HG02610 (cell line): ENCODE measurements around the gene RCAN2.
"Not testable (repeated sequence)": the region's sequence is repeated elsewhere in the genome, so short reads cannot be mapped to it uniquely, and the experiment has no call there.

ENCODE experiments used
- ATAC-seq: cut with Tn5 transposase; IDR thresholded peaks from one replicate; pipeline ENCODE4 v1.9.1; 2021; ENCODE audit warnings: mild to moderate bottlenecking, moderate library complexity; ENCODE audit not compliant: unreplicated experiment

RCAN2 gene

DNA sequence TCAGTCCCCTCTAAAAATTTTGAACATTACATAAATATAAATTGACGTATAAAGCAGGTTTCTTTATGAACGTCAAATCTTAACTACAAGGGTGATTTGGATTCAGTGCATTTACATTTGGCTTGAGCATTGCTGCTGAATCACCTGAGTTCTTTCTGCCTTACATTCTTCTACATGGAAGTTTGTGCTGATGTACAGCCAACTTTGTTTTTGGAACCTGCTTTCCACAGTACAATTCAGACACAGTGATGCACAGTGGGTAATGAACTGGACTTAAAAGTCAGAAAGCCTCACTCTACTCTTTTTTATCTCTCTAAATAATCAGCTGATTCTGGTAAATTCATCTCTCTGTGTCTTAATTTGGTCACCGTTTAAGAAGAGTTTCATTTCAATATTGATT lies 47.6 kb downstream of the RCAN2 start:
- no peak for ATAC-seq

DNA sequence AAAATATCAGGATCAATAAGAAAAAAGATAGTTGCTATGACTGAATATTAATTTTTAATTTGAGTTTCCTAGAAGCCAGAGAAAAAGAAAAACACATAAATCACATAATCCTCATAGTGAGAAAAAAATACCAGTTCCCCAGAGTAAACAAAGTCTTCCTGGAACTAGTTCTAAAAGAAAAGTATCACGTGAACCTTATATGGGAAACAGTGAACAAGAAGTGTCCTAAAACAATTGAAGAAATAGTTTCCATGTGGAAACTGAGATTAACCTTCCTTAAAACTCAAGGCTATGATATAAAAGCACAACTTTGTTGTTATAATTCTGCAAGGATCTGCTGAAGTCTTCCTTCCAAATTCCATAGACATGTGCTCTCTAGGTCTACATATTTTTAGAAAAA lies 50.6 kb downstream of the RCAN2 start:
- ATAC-seq = no peak

DNA sequence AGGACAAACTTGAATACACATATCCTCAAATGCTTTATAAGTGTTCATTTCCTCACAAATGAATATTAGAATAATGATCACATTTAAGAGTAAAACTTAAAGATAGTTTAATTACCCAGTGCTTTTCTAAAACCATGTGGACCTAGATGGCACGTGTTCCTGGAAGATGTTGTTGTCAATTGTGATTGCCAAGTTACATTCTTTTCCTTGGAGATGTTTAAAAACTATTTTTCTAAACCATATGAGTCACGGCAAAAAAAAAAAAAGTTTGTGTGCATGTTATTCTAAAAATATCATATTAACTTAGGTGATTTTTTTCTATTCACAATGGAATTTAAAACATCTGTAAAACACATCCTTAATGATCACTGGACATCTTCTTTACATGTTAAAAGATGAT lies 51.1 kb downstream of the RCAN2 start:
- no peak for ATAC-seq

DNA sequence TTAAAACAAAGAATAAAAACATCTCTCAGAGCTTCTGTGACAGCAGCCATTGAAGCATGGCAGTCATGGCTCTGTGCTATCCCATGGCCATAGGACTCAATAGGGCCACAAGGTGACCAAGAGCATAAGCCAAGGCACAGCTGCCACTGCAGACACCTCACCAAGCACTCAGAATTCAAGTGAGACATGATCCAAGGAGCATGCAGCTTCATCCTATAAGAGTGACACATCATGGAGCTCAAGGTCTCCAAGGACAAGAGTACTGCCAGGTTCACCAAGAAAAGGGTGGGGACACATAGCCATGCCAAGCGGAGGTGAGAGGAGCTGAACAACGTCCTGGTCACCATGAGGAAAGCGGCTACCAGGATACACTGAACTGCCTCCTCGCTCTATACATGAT lies 53.0 kb downstream of the RCAN2 start:
- no peak for ATAC-seq

DNA sequence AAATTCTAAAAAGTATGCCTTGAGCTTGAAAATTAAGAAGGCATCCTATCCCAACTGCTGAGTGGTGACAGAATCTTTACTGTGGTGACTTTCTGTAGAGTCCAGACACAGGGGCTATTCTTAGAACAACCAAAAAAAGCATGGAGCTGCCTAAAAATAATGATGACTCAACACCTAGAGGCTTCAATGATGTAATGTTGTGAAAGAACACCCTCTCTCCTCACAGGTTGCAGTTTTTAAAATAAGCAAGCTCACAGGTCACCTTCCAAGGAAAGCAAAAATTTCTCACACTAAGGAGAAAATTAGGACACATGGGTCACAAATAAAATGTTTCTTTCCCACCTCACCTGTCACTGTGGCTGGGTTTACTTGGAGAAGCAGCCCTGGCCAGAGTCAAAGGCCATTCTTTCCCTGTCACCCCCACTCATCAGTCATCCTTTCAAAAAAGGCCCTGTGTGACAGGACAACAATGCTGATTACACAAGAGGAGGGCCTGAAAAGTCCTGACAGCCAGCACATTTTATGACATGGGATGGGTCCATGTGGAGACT lies 53.5 kb downstream of the RCAN2 start:
- ATAC-seq = no peak

DNA sequence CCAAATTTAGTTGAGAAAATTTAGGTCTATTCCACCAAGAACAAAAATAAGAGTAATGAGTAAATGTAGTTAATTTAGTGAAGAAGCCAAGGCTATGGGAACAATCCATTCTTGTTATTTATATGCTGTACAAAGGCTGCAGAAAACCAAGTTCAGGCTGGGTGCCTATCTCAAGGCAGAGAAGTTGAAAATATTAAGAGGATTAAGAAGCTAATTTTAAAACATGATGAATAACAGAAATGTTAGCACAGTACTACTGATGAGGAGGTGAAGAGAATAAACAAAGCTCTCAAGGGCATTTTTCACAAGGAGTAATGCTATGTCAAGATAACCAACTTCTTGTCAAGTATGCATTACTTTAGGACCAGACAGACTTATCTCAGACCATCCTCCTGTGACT lies 68.6 kb downstream of the RCAN2 start:
- no peak for ATAC-seq

DNA sequence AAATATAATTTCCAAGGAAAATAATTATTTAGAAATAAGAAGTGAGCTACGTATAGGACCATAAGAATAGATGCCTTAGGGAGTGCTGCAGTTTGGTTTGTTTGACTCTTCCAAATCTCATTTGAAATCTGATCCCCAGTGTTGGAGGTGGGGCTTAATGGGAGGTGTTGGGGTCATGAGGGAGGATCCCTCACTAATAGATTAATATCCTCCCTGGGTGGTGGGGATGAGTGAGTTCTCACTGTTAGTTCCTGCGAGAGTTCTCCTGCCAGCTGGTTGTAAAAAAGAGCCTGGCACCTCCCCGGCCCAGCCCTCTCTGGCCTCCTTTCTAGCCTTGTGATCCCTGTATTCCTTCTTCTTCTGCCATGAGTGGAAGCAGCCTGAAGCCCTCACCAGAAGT lies 69.3 kb downstream of the RCAN2 start:
- no peak for ATAC-seq

DNA sequence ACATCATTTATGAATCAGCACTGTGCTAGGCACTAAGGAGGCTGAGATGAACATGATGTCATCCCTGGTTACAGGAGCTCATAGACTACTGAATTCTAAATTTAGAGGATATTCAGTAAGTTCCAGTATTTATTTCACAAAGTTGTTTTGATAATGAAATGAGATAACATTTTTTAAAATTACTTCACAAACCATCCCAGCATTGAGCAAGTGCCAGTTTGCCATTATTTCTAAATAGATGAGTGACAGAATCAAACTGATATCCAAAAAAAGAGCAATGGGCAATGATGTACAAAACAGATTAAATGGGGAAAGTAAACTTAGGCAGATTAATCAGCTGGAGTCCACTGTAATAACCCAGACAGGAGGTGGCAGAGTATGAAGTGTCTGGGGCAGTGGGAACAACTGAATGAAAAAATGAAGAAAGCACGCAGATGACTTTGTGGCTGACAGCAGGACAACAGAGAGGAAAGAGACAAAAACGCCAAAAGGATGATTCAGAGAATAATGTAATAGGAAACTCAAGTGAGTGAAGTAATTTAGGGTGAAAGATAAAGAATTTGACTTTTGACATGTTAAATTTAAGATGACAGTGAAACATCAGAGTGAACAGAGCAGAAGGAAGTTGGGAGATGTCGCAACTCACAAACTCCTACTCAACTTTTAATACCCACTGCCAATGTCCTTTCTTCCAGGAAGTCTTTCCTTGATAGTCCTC lies 70.2 kb downstream of the RCAN2 start:
- ATAC-seq = no peak

DNA sequence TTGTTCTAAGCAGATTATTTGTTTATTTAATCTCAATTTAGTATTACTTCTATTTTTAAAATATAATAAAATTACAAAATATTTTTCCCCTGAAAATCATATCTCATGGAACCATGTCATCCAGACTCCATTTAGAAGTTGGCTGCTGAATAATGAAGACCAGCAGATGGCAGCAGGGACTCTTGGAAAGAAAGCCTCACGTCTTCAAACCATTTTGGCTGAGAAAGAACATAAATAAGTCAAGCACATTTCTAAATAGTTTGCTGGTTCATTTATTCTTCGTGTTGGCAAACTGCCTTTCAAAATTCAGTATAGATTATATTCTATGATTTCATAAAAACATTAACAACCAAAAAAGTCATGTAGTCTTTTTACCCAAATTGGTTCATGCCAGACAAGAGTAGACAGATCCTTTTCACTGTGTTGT lies 71.7 kb downstream of the RCAN2 start:
- ATAC-seq = no peak

DNA sequence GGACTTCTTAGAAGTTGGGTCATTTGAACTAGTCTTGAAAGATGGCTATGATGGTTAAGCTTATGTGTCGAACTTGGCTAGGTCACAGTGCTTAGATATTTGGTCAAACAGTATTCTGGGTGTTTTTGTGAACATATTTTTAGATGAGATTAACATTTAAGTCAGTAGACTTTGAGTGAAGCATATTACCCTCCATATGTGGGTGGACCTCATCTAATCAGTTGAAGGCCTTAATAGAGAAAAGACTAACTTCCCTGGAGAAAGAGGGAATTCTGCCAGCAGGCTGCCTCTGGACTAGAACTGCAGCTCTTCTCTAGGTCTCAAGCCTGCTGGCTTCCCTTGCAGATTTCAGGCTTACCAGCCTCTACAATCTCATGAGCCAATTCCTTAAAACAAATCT lies 76.9 kb downstream of the RCAN2 start:
- no peak for ATAC-seq

DNA sequence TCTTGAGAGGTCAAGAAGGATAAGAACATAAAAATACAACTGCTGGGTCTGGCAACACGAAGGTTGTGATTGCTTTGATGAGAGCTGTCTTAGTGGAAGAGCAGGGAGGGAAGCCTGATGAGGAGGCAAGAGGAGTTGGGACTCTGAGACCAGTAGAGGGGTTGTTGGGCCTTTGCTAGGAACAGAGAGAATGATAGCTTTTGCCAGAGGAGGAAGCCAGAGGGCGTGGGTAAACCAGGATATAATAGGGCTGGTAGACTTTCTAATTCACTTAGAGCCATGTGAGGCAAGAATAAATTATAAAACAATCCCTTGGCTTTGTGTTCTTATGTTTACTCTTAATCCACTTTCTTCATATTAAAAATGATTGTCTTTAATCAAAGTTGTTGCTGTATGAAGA lies 78.6 kb downstream of the RCAN2 start:
- no peak for ATAC-seq

DNA sequence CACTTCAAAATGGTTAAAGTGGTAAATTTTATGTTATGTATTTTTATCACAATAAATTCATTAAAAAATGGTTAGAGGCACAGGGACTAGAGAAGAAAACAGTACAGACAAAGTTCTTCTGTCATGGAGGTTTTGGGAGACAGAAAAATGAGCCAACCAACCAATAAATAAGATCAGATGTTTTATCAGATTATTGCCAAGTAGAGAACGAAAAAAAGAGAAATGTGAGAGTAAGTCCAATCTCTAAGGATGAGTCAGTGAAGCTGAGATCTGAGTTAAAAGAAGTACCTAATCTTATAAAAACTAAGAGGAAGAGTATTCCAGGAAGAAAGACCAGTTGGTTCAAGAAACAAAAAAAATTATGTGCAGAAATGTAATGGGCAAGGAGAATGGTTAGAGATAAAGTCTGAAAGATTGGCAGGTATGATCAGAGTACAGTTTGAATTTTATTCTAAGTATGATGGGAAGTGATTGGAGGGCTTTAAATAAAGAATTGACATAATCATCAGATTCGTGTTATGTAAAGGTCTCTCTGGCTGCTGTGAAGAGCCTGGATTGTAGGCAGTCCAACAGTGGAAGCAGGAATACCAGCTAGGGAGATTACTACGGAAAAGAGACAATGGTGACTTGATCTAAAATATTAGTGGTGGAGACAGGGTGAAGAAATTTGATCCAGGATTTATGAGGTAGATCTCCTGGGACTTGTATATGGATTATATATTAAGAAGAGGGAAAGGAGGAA lies 79.6 kb downstream of the RCAN2 start:
- no peak for ATAC-seq

DNA sequence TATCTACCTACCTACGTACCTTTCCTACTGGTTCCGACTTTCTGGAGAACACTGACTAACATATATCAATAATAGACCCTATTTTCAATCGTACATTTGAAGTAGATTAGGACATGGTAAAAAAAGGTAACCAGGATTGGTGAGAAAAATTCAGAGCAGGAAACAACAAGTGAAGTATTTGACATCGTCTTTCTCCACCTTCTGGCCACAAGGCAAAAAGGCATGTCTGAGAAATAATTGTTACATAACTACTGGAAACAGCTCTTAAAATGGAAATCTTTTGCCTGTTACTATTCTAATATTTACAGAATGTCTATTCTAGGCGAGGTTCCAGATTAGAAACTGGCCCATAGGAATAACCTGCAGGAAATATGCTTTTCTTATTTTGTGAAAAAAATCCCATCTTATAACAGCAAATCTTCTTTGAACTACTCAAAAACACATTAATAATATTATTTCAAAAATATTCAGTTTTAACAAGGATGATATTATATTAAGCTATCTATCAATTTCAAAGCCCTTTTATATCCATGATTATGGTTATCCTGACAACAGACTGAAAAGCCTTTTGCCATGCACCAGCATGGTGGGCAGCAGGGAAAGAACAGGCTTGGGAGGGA lies 80.8 kb downstream of the RCAN2 start:
- no peak for ATAC-seq

DNA sequence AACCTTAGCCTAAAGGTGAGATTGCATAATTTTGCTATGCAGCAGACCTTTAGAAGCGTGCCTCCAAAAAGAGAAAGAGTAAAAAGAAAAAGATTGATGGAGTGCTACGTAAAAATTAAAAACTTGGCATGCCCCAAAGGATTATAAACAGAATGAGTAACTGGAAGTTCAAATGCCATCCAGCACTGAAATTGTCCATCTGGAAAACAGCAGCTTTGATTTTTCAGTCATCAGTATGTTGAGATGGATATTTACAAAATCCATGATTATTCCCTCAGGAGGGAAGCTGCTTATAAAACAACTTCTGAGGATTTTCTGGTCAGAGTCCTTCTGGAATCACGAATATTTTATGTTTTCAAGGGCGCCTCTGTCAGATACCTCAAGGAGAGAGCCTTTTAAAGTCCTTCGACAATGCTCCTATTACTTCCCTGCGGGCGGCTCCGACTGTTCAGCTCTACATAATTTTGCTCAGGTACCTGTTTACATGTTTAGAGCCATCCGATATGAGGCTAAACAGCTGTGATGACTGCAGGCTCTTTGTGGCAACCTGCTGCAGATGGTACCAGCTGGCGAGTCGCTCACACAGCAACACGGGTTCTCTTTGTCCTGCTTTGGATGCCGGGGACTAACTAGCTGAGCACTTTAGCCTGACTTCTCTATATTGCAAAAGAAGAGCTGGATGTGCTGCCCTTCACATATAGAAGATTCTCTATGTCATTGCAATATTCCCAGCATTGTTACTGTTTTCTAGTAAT lies 83.3 kb downstream of the RCAN2 start:
- no peak for ATAC-seq

DNA sequence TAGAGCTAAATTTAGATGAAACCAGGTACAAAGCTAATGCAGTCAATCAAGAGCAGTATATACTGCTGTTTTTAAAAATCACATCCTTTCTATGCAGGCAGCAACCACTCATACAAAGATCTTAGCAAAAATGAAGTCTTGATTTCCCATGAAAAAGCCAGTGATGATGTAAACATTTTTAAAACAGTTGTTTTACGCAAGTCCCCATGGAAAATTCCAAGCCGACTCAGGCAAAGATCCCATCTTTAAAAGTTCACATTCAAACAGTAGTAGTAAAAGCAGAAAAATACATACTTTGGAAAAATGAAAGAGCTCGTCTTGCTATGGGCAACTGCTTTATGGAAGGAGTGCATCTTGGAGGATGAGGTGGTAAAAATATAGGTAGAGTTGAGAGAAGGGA lies 84.0 kb downstream of the RCAN2 start:
- ATAC-seq = no peak

DNA sequence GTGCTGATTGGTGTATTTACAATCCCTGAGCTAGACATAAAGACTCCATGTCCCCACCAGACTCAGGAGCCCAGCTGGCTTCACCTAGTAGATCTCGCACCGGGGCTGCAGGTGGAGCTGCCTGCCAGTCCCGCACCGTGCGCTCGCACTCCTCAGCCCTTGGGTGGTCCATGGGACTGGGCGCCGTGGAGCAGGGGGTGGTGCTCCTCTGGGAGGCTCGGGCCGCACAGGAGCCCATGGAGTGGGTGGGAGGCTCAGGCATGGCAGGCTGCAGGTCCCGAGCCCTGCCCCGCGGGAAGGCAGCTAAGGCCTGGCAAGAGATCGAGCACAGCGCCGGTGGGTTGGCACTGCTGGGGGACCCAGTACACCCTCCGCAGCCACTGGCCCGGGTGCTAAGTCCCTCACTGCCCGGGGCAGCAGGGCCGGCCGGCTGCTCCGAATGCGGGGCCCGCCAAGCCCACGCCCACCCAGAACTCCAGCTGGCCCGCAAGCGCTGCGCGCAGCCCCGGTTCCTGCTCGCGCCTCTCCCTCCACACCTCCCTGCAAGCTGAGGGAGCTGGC lies 85.5 kb downstream of the RCAN2 start:
- not testable (repeated sequence) for ATAC-seq

DNA sequence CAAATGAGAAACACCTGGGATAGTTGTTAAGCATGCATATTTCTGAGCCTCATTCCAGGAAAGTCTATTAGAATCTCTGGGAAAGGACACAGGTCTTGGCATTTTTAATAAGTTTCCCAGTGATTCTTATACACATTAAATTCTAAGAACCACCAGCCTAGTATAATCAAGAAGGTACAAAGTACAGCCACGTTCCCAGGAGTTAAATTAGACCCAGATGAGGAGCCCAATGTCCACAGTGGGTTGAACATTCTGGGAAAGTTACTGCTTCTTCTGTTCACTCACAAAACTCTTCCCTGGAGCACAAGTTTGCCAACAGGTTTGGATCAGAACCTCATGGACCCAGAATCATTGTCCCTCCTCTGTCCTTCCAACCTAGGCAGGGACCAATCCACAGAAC lies 90.4 kb downstream of the RCAN2 start:
- ATAC-seq = no peak

DNA sequence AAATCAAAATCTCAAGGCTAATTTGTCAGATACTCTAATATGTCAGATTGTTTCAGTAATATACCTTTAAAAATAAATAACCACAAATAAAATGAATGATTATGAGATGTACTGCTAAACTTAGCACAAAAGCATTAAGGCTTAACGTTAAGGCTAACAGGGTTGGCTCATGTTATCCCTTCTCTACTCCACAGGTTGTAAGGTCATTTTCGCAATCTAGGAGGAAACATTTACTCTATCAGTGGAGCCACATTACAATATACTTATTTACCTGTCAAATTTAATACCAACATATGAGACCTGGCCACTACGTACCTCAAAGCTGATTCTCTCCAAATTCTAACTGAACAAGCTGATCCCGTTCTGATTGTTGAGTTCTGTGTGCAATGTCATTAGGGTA lies 95.7 kb downstream of the RCAN2 start:
- ATAC-seq = no peak

DNA sequence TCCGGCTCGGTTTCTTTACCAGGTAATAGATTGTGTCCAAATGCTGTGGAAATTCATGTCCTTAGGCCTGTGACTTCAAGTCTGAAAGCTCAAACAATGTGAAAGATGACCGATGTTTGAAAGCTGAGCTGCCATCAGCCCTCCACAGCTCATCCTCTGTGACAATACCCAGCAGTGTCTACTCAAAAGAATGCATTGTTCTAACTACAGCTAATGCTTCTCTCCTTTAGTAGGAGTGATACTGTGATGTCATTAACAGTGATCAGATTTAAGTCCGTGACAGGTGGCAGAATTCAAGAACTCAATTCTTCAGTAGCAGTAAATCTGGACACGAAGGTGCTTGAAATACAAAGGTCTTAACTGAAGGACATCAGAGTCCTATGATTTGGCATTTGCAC lies 97.3 kb downstream of the RCAN2 start:
- ATAC-seq = no peak

DNA sequence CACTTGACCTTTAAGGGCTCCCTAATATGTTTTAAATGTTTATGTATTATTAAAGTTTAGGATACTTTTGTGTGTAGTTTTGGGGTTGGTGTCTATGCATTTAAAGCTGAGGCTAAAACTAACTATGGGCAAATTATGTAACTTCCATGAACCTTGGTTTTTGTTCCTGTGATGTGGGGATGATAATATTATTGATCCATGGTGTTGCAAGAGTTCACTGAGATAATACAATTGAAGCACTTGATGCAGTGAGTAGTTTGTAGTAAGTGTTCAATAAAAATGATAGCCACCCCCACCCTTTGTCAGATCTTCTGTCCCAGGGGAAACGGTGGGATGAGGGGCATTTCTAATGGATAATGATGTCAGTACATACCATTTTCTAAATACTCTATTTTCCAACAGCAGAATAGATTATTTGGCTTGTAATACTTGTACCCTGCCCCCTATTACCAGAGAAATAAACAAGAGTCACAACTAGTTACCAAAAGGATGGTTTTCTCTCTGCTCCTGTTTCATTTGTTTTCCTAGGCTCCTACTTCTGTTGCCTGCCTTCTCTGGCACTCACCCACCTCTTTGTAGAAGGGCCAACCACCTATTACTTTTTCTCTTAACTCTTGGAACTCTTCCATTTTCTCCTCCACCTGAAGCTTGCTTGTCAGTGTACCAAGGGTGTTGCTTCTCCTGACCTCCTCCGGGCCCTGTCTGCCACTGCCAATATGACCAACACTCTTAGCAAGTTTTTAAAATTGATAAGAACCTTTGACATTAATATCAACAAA lies 97.9 kb downstream of the RCAN2 start:
- ATAC-seq = no peak
